Glutamatergic neuron (in vitro differentiated cells): ENCODE measurements around the gene CALN1. TPM values are rescaled to one million over a fixed set of nuclear protein-coding genes. Genes with fewer than 3 reads are reported as not detected.

ENCODE experiments used
- DNase-seq: peaks from one replicate; pipeline ENCODE4 v3.0.0; 2022
- H3K27ac Mint-ChIP-seq: one replicate; pipeline ENCODE4 v1.8.0; 2020; ENCODE audit warnings: mild to moderate bottlenecking, mixed read lengths, inconsistent platforms; ENCODE audit not compliant: unreplicated experiment
- H3K27me3 Mint-ChIP-seq: one replicate; pipeline ENCODE4 v1.8.0; 2020; ENCODE audit warnings: mild to moderate bottlenecking, moderate library complexity, mixed read lengths, inconsistent platforms; ENCODE audit not compliant: unreplicated experiment
- H3K36me3 Mint-ChIP-seq: one replicate; pipeline ENCODE4 v1.8.0; 2020; ENCODE audit warnings: mild to moderate bottlenecking, mixed read lengths, inconsistent platforms; ENCODE audit not compliant: unreplicated experiment
- H3K4me1 Mint-ChIP-seq: one replicate; pipeline ENCODE4 v1.8.0; 2020; ENCODE audit warnings: mild to moderate bottlenecking, low read depth, mixed read lengths, inconsistent platforms; ENCODE audit not compliant: unreplicated experiment
- H3K4me3 Mint-ChIP-seq: one replicate; pipeline ENCODE4 v1.8.0; 2020; ENCODE audit warnings: mild to moderate bottlenecking, mixed read lengths, inconsistent platforms; ENCODE audit not compliant: unreplicated experiment
- H3K9me3 Mint-ChIP-seq: one replicate; pipeline ENCODE4 v1.8.0; 2020; ENCODE audit warnings: mild to moderate bottlenecking, moderate library complexity, mixed read lengths, inconsistent platforms; ENCODE audit not compliant: unreplicated experiment
- CTCF ChIP-seq: fragments of 200-600 bp; sonication (generic); IDR thresholded peaks from one replicate; pipeline ENCODE4 v1.5.0; 2021; ENCODE audit not compliant: partially characterized antibody, unreplicated experiment
- total RNA-seq: library from RNA; stranded (reverse); fragmentation: NEBNext Ultra II Directional; extraction: Animal tissue kit (Norgen Biotek cat#: 25700); gene quantifications from one replicate; pipeline ENCODE4 v1.2.1, GENCODE V29; 2021; ENCODE audit not compliant: unreplicated experiment

Gene CALN1
- total RNA-seq, 1 donor from 2014 or later = 3.5 TPM

DNA sequence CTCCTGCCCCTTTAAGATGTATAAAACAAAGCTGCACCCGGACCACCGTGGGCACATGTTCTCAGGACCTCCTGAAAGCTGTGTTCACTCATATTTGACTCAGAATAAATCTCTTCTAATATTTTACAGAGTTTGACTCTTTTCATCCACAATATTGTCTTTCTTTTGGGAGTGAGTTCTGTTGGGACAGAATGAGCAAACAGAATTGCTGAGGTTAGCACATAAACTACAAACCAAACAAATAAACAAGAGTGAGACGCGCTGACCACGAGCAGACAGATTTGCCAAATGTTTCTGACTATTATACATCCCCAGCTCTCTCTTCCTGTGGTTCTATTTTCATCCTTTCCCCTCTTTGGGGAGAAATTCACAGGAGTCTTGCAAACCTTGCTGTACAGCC is 526.7 kb downstream of the CALN1 start:
- no peak for DNase-seq
- peaks cover 7% of the 10 kb centered on the region for H3K36me3 Mint-ChIP-seq
- H3K4me3 Mint-ChIP-seq = no peak overlapping the region
- no peak for TF ChIP-seq CTCF
- peaks cover 5% of the 10 kb centered on the region for H3K9me3 Mint-ChIP-seq
- no peaks in the 10 kb centered on the region for H3K4me1 Mint-ChIP-seq
- no peak overlapping the region for H3K27ac Mint-ChIP-seq
- H3K27me3 Mint-ChIP-seq = no peaks in the 10 kb centered on the region

DNA sequence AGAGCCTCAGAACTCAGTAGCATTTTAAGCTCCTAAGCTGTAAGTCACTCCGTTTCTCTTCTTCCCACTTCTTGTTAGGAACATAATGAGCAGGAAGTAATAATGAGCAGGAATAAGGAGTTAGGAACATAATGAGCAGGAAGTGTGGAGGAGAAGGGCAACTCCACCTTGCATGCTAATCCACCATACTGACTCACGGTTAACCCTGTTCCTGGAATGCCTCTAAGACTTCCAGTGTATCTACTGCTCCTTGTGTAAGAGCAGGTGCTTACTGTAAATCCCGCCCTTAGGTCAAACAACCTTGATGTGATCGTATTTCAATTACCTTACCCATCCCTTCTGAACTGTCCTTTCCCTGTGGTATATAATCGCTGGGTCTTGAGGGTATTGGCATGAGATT is 528.7 kb downstream of the CALN1 start:
- H3K36me3 Mint-ChIP-seq = peaks cover 10% of the 10 kb centered on the region
- no peaks in the 10 kb centered on the region for H3K4me1 Mint-ChIP-seq
- no peak overlapping the region for H3K27ac Mint-ChIP-seq
- no peak for DNase-seq
- H3K27me3 Mint-ChIP-seq = no peaks in the 10 kb centered on the region
- no peak for TF ChIP-seq CTCF
- peaks cover 5% of the 10 kb centered on the region for H3K9me3 Mint-ChIP-seq
- H3K4me3 Mint-ChIP-seq = no peak overlapping the region

DNA sequence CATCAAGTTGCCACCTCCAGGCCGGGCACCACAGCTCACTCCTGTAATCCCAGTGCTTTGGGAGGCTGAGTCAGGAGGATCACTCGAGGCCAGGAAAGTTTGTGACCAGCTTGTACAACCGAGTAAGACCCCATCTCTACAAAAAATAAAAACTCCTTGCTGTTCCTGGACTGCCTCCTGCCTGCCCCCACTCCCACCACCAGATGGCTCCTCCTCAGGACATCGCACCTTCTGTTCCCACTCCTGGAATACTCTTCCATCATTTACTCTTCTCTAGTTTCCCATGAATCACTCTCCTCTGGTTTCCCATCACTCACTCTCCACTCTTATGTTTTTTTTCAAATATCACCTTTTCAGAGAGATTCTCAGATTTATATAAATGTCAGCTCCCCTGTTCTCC is 540.7 kb downstream of the CALN1 start:
- no peak for TF ChIP-seq CTCF
- no peaks in the 10 kb centered on the region for H3K27me3 Mint-ChIP-seq
- no peak for DNase-seq

GRCh38 chr7:71870812-71871211 is 541.3 kb downstream of the CALN1 start:
- no peak overlapping the region for H3K27ac Mint-ChIP-seq
- H3K9me3 Mint-ChIP-seq = no peaks in the 10 kb centered on the region
- H3K4me3 Mint-ChIP-seq = no peak overlapping the region
- no peaks in the 10 kb centered on the region for H3K27me3 Mint-ChIP-seq
- DNase-seq = no peak
- no peaks in the 10 kb centered on the region for H3K36me3 Mint-ChIP-seq
- H3K4me1 Mint-ChIP-seq = no peaks in the 10 kb centered on the region
- TF ChIP-seq CTCF = no peak

More for the DNA sequence above, 540.7 kb downstream of the CALN1 start:
- H3K9me3 Mint-ChIP-seq = no peaks in the 10 kb centered on the region
- no peaks in the 10 kb centered on the region for H3K4me1 Mint-ChIP-seq
- no peak overlapping the region for H3K4me3 Mint-ChIP-seq
- H3K27ac Mint-ChIP-seq = no peak overlapping the region
- no peaks in the 10 kb centered on the region for H3K36me3 Mint-ChIP-seq

DNA sequence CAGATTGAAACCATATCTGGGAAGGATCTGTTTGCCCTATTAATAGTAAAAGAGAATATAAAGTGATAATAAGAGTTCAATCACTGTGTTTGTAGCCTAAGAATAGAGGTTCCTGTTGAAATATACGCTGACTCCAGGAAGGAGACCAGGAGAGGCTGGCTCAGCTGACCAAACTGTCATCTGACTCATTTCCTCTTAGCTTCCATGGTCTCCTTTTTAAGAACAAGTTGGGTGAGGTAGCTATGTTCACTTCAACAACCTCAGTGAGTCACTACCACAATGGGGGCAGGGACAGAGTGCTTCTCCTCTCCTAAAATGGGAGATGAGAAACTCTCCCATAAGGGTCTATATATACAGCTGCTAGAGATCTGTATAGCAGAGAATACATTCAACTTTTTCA is 543.3 kb downstream of the CALN1 start:
- Mint-ChIP-seq H3K36me3 (no peaks in the 10 kb centered on the region), H3K27me3 (no peaks in the 10 kb centered on the region), H3K4me3 (no peak overlapping the region), H3K9me3 (no peaks in the 10 kb centered on the region), H3K4me1 (no peaks in the 10 kb centered on the region), H3K27ac (no peak overlapping the region)
- DNase-seq = no peak
- TF ChIP-seq CTCF = no peak
